HG02938 (cell line): ENCODE data around the gene MAPRE2.

Experiments
- ATAC-seq: cut with Tn5 transposase; IDR thresholded peaks from one replicate; pipeline ENCODE4 v1.9.1; 2021; ENCODE audit warnings: mild to moderate bottlenecking, moderate library complexity; ENCODE audit not compliant: unreplicated experiment

Gene MAPRE2

GRCh38 chr18:35118641-35119040, 77.4 kb downstream of the MAPRE2 start:
- ATAC-seq = no peak

GRCh38 chr18:35121038-35121437, 79.8 kb downstream of the MAPRE2 start:
- ATAC-seq = no peak

GRCh38 chr18:35121531-35121930, 80.3 kb downstream of the MAPRE2 start:
- ATAC-seq = no peak

DNA sequence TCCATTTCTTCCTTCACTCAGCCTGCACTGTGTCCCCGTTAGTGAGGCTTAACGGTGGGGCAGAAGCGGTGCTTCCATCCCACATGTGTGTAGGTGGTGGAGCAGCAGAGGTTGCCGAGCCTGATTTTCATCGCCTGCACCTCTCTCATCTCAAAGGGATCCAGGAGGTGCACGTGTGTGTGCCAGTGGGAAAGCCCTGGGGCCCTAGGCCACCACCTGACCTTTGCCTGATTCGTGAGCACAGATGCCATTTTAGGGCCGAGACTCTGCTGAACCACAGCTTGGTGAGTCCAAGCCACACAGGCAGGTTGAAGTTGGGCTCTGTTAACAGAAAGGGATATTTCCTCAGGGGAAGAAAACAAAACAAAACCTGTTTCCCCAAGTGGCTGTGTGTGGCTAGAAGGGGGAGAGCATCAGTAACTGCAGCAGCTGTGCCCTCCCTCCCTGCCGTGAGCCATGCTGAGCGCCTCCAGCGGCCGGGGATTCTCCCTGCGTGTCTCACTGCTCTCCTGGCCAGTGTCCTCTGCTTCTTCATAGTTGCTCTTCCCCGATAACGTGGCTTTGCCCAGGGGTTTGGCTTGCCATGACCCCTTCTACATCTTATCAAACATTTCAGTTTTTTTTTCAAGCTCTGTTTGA, 81.5 kb downstream of the MAPRE2 start:
- ATAC-seq = peak; percentile 86

DNA sequence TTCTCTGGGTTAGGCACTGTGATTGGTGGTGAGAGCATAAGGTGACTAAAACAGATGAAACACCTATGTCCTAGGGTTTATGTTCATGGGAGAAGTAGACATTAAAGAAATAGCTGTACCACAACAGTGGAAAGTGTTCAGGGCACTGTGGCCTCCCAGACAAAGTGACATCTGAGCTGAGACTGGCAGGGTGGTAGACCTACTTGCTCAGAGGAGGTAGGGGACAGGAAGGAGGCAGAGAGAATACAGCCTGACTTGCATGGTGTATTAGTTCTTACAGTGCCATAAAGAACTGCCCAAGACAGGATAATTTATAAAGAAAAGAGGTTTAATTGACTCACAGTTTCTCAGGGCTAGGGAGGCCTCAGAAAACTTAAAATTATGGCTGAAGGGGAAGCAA, 82.6 kb downstream of the MAPRE2 start:
- ATAC-seq = no peak

DNA sequence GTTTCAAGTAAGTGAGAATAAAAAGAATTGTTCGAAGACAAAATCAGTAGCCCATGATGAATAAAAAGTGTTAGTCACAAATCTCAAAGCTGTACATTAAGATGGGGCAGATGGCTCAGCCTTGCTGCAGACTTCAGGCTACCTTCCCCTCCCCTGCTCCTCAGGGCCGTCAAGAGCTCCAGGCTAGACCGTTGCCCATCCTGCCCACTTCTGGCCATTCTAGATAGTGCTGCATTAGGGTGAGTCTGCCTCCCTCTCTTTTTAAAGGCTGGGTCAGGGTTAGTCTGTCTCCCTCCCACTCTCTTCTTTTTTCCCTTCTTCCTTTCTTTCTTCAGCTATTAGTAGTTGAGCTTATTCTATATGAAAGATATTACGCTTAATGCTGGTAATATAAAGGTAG, 86.0 kb downstream of the MAPRE2 start:
- ATAC-seq = no peak

DNA sequence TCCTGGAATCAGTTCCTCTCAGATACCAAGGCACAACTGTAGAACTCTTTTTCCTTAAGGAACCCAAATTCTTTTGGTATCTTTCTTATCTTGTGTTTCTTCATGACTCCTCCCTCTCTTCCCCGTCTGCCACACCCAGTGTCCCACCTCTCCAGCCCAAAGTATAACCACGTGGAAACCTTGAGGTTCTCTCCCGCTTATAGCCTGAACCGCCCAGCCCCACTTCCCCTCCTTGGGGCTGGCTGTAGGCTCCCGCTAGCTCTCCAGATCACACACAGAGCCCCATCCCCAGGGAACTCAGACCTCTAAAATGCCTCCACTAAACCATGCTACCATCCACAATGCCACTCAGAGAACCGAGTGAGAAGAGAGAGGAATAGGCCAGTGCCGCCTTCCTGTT, 87.5 kb downstream of the MAPRE2 start:
- ATAC-seq = no peak

DNA sequence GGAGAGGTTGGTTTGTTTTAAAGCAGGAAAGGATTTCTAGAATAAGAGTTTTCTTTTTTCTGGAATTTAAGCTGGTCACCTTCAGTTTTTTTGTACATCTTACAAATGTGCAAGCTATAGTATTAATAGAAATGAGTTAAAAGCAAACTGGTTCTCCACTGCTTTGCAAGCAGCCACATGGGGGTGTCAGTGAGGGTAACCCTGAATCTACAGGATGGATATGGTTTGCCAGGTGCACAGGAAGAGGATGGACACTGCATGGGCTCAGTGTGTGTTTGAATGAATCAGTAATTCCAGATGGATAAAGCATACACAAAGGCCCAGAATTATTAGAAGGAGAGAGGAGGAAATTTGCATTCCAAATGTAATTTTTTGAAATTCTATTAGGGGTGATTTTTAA, 89.0 kb downstream of the MAPRE2 start:
- no peak for ATAC-seq

DNA sequence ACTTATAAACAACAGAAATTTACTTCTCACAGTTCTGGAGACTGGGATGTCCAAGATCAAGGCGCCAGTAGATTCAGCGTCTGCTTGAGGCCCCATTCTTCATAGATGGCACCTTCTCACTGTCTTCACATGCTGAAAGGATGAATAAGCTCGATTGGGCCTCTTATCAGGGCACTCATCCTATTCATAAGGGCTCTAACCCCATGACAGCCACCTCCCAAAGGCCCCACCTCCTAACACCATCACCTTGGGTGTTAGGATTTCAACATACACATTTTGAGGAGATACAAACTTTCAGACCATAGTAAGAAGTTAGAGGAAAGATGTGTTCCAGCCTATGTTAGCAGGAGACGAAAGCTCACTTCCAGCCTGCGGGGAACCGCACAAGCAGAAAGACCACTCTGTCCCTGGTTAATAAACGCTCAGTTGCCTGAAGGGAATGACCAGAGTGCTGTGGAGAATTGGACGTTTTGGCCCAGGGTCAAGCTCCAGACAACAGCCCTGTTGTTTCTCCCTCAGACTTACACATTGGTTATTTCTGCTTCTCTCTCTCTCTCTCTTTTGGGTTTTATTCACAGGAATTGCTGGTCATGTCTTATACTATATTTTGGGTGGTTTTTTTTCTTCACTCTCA, 90.3 kb downstream of the MAPRE2 start:
- no peak for ATAC-seq

GRCh38 chr18:35132021-35132902, 91.0 kb downstream of the MAPRE2 start:
- no peak for ATAC-seq

GRCh38 chr18:35134190-35134730, 93.0 kb downstream of the MAPRE2 start:
- ATAC-seq = no peak

- ATAC-seq = no peak
These were observed 93.7 kb downstream of the MAPRE2 start for GRCh38 chr18:35134791-35135531.

DNA sequence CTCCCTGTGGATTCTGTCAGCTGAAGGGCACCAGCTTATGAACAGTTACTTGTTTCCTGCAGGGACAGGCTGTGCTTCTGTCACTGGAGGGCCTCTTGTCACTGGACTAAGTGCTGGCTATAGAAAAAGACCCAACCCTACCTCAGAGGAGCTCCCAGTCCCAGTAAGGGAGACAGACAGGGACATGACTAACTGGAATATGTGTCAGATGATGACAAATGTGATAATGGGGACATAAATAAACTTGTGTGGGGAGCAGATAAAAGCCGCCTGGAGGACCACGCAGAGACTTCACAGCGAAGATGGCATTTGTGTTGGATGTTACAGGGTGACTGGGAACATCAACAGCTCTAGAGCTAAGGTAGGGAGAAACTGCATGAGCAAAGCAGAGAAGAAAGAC, 95.0 kb downstream of the MAPRE2 start:
- no peak for ATAC-seq

DNA sequence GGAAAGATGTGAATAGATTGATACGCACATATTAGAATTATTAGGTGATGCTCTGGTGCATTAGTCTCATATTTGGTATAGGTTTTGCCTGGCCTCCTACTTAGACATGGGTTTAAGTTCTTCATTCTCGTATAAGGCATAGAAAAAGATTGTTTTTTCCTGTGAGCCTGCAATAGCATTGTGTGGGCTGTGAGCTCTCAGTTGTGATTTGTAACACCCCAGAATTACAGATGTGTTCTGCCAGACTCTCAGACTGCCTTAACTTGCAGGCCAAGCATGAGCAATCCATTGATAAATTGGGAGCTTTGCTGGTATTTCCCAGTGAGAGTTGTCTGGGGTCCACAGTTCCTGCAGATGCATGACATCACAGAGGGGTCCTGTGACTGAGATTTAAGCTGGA, 95.7 kb downstream of the MAPRE2 start:
- no peak for ATAC-seq

DNA sequence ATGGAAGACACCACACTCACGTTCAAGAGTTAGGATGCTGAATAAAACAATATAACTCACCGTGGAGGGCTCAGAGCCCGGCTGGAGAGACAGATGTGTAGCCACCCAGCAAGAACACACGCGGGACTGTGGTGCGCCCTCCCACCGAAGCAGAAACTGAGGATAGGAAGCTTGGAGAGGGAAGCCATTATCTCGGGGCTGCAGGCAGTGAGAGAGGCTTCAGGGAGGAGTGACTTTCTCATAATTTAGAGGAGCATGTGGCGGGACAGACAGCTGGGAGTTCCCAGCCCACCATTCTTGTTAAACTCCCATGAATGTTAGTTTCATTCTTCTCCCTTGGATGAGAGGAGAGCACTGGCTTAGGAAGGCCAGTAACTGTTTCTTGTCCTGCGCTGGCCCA, 96.4 kb downstream of the MAPRE2 start:
- no peak for ATAC-seq

DNA sequence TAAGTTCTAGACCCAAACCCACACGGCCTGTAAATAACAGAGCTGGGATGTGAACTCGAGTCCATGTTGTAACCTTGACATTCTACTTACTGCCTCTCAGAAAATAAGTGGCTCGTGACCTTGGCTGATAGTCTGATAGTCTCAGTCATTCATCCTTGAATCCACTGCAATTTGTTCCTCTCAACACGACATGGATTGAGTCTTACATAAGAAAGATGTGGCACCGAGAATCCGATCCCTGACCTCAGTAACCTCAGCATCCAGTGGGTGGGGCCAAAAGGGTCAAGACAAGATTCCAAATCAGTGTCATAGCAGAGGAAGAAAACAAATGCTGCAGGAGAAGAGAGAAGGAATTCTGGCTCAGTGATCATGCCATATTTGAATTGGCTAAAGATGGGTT, 97.6 kb downstream of the MAPRE2 start:
- no peak for ATAC-seq

- ATAC-seq = no peak
These were observed 98.3 kb downstream of the MAPRE2 start for GRCh38 chr18:35139517-35139916.

GRCh38 chr18:35141077-35141476, 99.9 kb downstream of the MAPRE2 start:
- ATAC-seq = no peak

DNA sequence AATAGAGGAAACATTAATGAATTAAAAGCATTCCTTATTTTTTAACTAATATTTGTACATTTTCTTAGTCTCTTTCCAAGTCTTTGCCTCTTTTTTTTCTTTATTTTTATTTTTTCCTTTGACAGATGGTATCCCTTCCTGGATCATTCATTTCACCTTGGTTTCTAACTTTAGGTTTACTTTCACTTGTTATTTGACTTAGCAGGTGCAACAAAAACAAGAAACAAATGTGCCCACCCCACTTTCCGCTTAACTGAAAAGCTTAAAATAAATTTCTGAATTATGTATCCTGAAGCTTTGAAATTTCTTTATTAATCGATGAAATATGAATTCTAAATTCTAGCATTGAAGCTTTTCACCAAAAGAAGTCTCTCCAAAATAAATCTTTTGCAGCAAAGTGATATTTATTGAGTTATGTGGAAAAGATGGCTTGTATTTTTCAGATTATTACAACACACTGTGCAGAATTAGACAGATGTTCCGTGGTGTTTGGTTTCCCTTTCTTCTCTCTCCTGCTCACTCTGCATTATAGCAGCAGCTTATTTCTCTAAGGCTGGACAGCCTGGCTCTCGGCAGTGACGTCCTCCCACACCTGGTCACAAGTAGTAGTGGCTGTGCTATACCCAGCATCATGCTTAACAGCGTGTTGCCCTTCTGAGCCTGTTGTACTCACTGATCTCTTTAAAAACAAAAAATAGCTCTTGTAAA, 100.5 kb downstream of the MAPRE2 start:
- ATAC-seq = no peak

DNA sequence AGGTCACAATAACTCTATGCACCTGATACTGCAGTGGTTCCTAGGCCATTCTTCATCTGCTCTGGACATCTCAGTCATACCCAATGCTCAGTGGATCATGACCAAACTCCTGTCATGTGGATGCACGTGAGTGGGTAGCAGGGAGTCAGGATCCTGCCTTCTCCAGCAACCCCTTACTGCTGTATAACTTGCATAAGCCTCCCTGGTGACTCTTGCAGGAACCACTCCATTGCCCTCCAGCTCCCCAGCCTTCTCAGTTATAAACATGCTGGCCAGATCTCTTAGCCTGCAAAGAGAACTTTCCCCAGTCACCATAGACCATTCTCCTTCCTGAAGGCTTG, 101.0 kb downstream of the MAPRE2 start:
- ATAC-seq = no peak
